ENCODE measurements around the gene CCDC12.

CCDC12 gene

DNA sequence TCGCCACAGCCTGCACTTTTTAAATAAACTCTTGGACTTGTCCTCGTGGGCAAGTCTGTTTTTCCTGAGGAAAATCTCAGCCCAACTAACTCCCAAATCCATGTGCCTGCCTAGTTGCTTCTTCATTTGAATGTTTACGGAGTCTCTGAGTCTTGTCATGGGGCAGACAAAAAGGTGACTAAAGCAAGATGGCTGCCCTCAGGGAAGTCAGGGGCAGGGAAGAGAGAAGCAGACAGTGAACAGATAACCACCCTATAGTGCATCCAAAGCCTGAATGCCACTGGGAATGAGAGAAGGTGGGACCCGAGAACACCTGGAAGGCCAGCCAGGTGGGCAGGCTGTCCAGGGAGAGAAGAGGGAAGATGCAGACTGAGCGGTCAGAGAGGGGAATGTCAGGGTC is 21.4 kb downstream of the CCDC12 start:
- Histone ChIP-seq H3K27ac (ENCODE audit: low read depth, low read length) (peak overlapping the region; percentile 47; the same call in 1 of the 2 replicates), H3K79me2 (ENCODE audit: insufficient read depth, low read length) (peaks cover 98% of the 10 kb centered on the region), H3K27me3 (ENCODE audit: low read length) (no peaks in the 10 kb centered on the region), H3K36me3 (ENCODE audit: low read length) (no peaks in the 10 kb centered on the region), H3K4me2 (ENCODE audit: low read depth, low read length, poor library complexity, severe bottlenecking) (no peak overlapping the region), H3K4me3 (ENCODE audit: insufficient read depth, low read length, poor library complexity, severe bottlenecking) (no peak overlapping the region), H4K20me1 (ENCODE audit: low read depth, low read length) (peaks cover 23% of the 10 kb centered on the region; the same call in 1 of the 2 replicates), H3K9me2 (replicated peaks; ENCODE audit: insufficient read depth, low read length) (no peaks in the 10 kb centered on the region), H3K9me3 (ENCODE audit: insufficient read depth, low read length) (no peaks in the 10 kb centered on the region), H3K9ac (ENCODE audit: low read length) (no peak overlapping the region), H2AFZ (ENCODE audit: low read depth, low read length, severe bottlenecking) (no peak overlapping the region), H3F3A (ENCODE audit: insufficient read depth) (no peaks in the 10 kb centered on the region)
- TF ChIP-seq CTCF (IDR thresholded peaks at IDR 0.05; ENCODE audit: insufficient read depth, low read length, poor library complexity, severe bottlenecking) (no peak), EZH2phosphoT487 (conservative IDR thresholded peaks at IDR 0.05; ENCODE audit: low read length) (no peak)

GRCh38 chr3:46954178-46954577 is 22.4 kb downstream of the CCDC12 start:
- H4K20me1 ChIP-seq (ENCODE audit: low read depth, low read length) = peaks cover 27% of the 10 kb centered on the region; the same call in 1 of the 2 replicates
- H3K9me2 ChIP-seq (replicated peaks; ENCODE audit: insufficient read depth, low read length) = no peaks in the 10 kb centered on the region
- H3K9ac ChIP-seq (ENCODE audit: low read length) = no peak overlapping the region; the same call in 1 of the 2 replicates
- H3K79me2 ChIP-seq (ENCODE audit: insufficient read depth, low read length) = peaks cover 98% of the 10 kb centered on the region
- H3K4me3 ChIP-seq (ENCODE audit: insufficient read depth, low read length, poor library complexity, severe bottlenecking) = no peak overlapping the region
- H2AFZ ChIP-seq (ENCODE audit: low read depth, low read length, severe bottlenecking) = no peak overlapping the region
- H3K9me3 ChIP-seq (ENCODE audit: insufficient read depth, low read length) = no peaks in the 10 kb centered on the region
- H3F3A ChIP-seq (ENCODE audit: insufficient read depth) = no peaks in the 10 kb centered on the region
- no peaks in the 10 kb centered on the region for H3K36me3 ChIP-seq (ENCODE audit: low read length)
- TF ChIP-seq CTCF (IDR thresholded peaks at IDR 0.05; ENCODE audit: insufficient read depth, low read length, poor library complexity, severe bottlenecking) = no peak
- no peak for TF ChIP-seq EZH2phosphoT487 (conservative IDR thresholded peaks at IDR 0.05; ENCODE audit: low read length)
- H3K27ac ChIP-seq (ENCODE audit: low read depth, low read length) = peak overlapping the region; percentile 47
- no peaks in the 10 kb centered on the region for H3K27me3 ChIP-seq (ENCODE audit: low read length)
- H3K4me2 ChIP-seq (ENCODE audit: low read depth, low read length, poor library complexity, severe bottlenecking) = peak overlapping the region; percentile 20

GRCh38 chr3:46953234-46954010 is 23.1 kb downstream of the CCDC12 start:
- H3K9ac ChIP-seq (ENCODE audit: low read length) = no peak overlapping the region; the same call in 1 of the 2 replicates
- no peak for TF ChIP-seq EZH2phosphoT487 (conservative IDR thresholded peaks at IDR 0.05; ENCODE audit: low read length)
- no peak for TF ChIP-seq CTCF (IDR thresholded peaks at IDR 0.05; ENCODE audit: insufficient read depth, low read length, poor library complexity, severe bottlenecking)
- H3K79me2 ChIP-seq (ENCODE audit: insufficient read depth, low read length) = peaks cover 98% of the 10 kb centered on the region
- H3K9me2 ChIP-seq (replicated peaks; ENCODE audit: insufficient read depth, low read length) = no peaks in the 10 kb centered on the region
- no peaks in the 10 kb centered on the region for H3F3A ChIP-seq (ENCODE audit: insufficient read depth)
- H3K27ac ChIP-seq (ENCODE audit: low read depth, low read length) = peak overlapping the region; percentile 47
- H3K4me2 ChIP-seq (ENCODE audit: low read depth, low read length, poor library complexity, severe bottlenecking) = peak overlapping the region; percentile 20
- peaks cover 27% of the 10 kb centered on the region; the same call in 1 of the 2 replicates for H4K20me1 ChIP-seq (ENCODE audit: low read depth, low read length)
- no peak overlapping the region for H3K4me3 ChIP-seq (ENCODE audit: insufficient read depth, low read length, poor library complexity, severe bottlenecking)
- no peak overlapping the region for H2AFZ ChIP-seq (ENCODE audit: low read depth, low read length, severe bottlenecking)
- no peaks in the 10 kb centered on the region for H3K36me3 ChIP-seq (ENCODE audit: low read length)
- no peaks in the 10 kb centered on the region for H3K27me3 ChIP-seq (ENCODE audit: low read length)
- no peaks in the 10 kb centered on the region for H3K9me3 ChIP-seq (ENCODE audit: insufficient read depth, low read length)

Data from SU-DHL-6 (cell line).